Right ventricle myocardium inferior (tissue), 1 donor: ENCODE results near the gene CES3. TPM values are rescaled to one million over a fixed set of nuclear protein-coding genes. Genes with fewer than 3 reads are reported as not detected.
"Not testable (repeated sequence)": the region's sequence is repeated elsewhere in the genome, so short reads cannot be mapped to it uniquely, and the experiment has no call there.

Experiments used
- ATAC-seq: fragments of 200-7000 bp; cut with Tn5 transposase; one replicate; pipeline ENCODE4 v1.9.1; 2020; ENCODE audit warnings: mild to moderate bottlenecking, moderate library complexity
- DNase-seq: peaks from one replicate; pipeline ENCODE4 v3.0.0; 2021; ENCODE audit errors: missing footprints
- intact Hi-C: fragments of 100-400 bp; cut with DNase I; formaldehyde crosslinking; loops from one replicate; pipeline ENCODE4 v1.11.0; 2022
- total RNA-seq: library from RNA; stranded (reverse); fragmentation: NEBNext Ultra II Directional; extraction: Animal tissue kit (Norgen Biotek cat#: 25700); gene quantifications from one replicate; pipeline ENCODE4 v1.2.1, GENCODE V29; 2021
- donor health status: DM: no; HTN: yes; CAD: no; lungs with severe emphysema.

Gene CES3
- total RNA-seq, 1 donor from 2014 or later, result 0.78 TPM

DNA sequence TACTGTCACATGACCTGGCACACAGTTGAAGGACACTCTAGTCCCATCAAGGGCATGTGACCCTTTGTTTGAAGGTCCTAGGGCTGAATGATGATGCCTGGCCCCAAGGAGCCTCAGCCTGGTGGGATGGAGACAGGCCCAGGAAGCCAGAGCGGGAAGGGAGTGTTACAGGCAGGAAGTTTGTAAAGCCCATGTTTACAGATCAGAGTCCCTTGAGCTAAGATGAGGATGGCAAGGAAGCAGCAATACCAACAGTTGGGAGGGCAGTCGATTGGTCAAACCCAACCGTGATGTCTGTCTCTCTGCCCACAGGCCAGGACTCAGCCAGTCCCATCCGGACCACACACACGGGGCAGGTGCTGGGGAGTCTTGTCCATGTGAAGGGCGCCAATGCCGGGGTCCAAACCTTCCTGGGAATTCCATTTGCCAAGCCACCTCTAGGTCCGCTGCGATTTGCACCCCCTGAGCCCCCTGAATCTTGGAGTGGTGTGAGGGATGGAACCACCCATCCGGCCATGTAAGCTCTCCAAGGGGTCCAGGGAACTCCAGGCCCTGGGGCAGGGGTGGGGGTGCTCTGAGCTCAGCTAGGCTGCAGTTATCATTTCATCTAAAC lies 23.2 kb upstream of the CES3 start:
- DNase-seq (no peak), ATAC-seq (no peak)
- intact Hi-C loops, result loop anchor here (5.0 kb wide), 1 partner anchor 36 kb away; no protein-coding TSS in a partner anchor

DNA sequence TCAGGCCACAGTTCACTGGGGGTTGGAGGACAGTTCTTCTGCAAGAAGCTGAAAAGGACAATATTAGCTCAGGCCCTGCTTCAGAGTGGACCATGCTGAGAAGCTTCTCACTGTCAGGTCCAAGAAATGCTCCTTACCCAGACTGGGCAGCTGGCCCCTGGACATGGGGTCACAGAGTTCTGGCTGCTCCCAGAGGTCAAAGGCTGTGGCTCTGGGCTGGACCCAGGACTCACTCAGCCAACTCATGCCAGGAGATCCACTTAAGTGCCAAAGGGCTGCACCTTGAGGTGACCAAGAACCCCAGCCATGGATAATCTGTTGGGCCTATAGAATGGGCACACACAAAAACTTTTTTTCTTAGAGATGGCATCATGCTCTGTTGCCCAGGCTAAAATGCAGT lies 21.7 kb upstream of the CES3 start:
- intact Hi-C loops, result loop anchor here (5.0 kb wide), 1 partner anchor 37 kb away; no protein-coding TSS in a partner anchor

DNA sequence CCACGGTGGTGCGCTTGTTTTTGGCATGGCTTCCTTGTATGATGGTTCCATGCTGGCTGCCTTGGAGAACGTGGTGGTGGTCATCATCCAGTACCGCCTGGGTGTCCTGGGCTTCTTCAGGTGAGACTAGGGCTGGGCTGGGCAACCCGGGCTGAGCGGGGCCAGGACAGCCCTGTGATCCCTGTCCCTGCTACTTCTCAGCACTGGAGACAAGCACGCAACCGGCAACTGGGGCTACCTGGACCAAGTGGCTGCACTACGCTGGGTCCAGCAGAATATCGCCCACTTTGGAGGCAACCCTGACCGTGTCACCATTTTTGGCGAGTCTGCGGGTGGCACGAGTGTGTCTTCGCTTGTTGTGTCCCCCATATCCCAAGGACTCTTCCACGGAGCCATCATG lies 20.8 kb upstream of the CES3 start:
- no peak for ATAC-seq
- intact Hi-C loops, result loop anchor here (10.0 kb wide), 1 partner anchor 455 kb away; the partner anchor contains the start of gene TPPP3
- DNase-seq, result no peak

More for the DNA sequence above, 21.7 kb upstream of the CES3 start:
- DNase-seq (no peak), ATAC-seq (no peak)

DNA sequence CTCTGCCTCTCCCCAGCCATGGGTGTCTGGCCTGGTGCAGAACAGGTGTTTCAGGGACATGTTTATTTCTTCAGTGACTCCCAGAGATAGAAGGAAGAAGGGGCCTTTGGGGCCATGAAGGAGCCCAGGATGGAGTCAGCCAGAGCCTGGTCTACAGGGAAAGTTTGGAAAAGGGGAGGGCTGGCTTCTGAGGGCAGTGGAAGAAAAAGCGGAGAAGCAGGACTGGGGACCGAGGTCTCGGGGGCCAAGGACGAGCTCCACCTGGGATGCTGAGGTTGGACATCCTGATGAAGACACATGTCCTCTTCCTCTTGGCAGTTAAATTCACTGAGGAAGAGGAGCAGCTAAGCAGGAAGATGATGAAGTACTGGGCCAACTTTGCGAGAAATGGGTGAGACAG lies 18.1 kb upstream of the CES3 start:
- intact Hi-C loops, result loop anchor here (10.0 kb wide), 1 partner anchor 452 kb away; the partner anchor contains the start of gene TPPP3
- DNase-seq (no peak), ATAC-seq (no peak)

DNA sequence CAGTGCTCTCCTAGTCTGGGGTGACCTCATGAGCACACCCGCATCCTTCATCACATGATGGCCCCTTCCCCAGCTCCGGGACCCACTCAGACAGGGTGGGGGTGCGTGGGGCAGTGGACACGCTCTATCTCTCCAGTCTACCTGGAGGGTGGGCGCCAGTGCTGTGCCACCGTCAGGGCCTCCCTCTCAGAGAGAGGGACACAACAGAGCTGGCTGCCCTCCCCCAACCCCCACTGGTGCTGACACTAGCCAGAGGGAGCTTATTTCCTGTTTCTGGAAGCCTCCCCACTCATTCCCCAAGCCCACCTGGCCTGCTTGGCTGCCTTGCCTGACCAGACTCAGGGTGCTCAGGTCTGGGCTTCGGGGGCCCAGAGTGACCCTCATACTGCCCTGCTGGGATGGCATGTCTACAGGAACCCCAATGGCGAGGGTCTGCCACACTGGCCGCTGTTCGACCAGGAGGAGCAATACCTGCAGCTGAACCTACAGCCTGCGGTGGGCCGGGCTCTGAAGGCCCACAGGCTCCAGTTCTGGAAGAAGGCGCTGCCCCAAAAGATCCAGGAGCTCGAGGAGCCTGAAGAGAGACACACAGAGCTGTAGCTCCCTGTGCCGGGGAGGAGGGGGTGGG lies 17.5 kb upstream of the CES3 start:
- DNase-seq (no peak), ATAC-seq (no peak)
- intact Hi-C loops, result loop anchor here (10.0 kb wide), 1 partner anchor 451 kb away; the partner anchor contains the start of gene TPPP3

DNA sequence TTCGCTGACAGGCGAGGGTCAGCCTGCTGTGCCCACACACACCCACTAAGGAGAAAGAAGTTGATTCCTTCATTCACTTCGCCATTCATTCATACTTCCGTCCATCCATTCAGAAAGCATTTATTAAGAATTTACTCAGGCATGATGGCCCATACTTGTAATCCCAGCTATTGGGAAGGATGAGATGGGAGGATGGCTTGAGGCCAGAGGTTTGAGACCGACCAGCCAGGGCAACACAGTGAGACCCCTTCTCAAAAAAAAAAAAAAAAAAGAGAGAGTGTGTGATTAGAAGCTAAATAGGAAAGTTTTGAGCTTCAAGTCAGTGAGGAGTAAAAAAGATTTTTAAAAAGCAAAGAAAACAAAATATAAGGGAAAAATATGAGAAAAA lies 17.0 kb upstream of the CES3 start:
- DNase-seq, result no peak
- intact Hi-C loops, result loop anchor here (10.0 kb wide), 1 partner anchor 451 kb away; the partner anchor contains the start of gene TPPP3
- no peak for ATAC-seq

DNA sequence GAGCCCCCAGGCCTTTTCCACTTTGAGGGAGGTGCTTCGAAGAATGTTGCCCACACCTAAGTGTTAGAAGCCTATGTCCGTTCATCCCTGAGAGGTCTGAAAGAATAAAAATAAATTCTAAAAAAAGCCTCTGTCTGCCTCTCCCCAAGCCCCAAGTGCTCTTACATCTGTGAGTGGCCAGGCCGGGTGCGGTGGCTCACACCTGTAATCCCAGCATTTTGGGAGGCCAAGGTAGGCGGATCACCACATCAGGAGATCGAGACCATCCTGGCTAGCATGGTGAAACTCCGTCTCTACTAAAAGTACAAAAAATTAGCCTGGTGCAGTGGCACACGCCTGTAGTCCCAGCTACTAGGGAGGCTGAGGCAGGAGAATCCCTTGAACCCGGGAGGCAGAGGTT lies 16.1 kb upstream of the CES3 start:
- intact Hi-C loops, result loop anchor here (10.0 kb wide), 1 partner anchor 450 kb away; the partner anchor contains the start of gene TPPP3
- ATAC-seq, DNase-seq: not testable (repeated sequence)

DNA sequence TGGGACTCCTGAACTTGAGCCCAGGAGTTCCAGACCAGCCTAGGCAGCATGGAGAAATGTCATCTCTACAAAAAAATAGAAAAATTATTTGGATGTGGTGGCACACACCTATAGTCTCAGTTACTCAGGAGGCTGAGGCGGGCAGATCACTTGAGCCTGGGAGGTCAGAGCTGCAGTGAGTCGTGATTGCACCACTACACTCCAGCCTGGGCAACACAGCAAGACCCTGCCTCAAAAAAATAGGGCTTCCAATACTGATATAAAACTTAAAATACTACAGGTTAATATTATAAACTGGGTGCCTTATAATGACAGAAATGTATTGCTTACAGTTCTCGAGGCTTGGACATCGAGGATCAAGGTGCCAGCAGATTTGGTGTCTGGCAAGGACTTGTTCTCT lies 15.1 kb upstream of the CES3 start:
- ATAC-seq (no peak), DNase-seq (no peak)
- intact Hi-C loops, result loop anchor here (10.0 kb wide), 1 partner anchor 449 kb away; the partner anchor contains the start of gene TPPP3

DNA sequence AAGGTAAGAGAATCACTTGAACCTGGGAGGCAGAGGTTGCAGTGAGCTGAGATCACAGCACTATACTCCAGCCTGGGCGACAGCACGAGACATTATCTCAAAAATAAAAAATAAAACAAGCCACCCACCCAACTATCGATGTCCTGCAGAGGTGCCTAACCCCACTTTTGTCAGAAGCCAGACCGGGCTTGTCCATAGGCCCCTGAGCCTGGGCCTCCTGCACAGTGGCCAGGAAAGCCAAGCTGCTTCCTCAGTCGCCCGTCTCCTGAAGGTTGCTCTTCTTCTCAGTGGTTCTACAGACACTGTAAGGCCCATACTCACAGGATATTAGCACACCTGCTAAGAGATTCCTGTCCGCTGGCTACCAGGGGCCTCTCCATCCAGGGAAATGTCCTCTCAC lies 14.5 kb upstream of the CES3 start:
- intact Hi-C loops, result loop anchor here (10.0 kb wide), 1 partner anchor 448 kb away; the partner anchor contains the start of gene TPPP3

DNA sequence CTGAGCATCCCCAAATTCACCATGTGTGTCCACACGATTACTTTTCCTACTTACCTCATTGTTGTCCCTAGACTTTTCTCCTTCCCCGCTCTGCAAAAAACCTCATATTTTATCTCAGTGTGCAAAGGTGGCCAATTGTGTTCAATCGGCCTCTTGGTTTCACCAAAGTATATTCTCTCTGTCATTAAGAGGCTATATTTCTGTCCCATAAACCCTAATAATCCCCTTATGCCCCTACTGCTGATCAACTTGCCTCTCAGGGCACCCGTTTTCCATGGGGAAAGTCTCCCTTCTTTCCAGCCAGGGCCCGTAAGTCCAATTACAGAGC lies 14.1 kb upstream of the CES3 start:
- ATAC-seq (no peak), DNase-seq (no peak)
- intact Hi-C loops, result loop anchor here (10.0 kb wide), 1 partner anchor 448 kb away; the partner anchor contains the start of gene TPPP3

More for the DNA sequence above, 14.5 kb upstream of the CES3 start:
- ATAC-seq (no peak), DNase-seq (no peak)

DNA sequence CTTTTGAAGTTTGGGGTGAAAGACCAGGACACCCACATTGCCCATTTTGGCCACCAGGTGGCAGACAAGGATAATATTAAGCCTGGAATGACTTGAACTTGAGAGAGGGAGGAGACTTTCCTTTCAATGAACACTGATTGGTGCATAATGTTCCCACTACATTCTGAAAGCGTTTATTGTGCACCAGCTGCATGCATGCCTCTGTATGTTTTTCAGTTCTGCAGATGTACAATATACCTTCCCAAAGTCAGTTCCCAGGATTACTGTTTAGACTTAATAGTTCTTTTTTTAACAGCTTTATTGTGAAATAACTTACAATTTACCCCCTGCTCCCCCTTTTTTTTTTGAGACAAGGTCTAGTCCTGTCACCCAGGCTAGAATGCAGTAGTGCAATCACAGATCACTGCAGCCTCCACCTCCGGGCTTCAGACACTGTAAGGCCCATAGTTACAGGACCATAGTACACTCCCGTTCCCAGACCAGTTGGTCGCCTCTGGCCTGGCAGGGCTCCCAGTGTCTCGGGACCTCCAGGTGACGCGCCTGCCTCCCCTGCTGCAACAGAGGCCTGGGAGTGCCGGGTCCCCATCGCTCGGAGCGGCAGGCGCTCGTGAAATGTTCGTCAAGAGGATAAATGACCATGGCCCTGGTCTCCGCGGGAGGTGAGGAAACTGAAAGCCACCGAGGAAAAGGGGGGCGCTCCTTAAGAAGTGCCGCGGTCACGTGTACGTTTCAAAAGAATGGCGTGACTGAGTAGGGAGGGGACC lies 13.6 kb upstream of the CES3 start:
- peak; percentile 80 for DNase-seq
- intact Hi-C loops, result loop anchor here (10.0 kb wide), 1 partner anchor 447 kb away; the partner anchor contains the start of gene TPPP3
- ATAC-seq, result peak; percentile 74

DNA sequence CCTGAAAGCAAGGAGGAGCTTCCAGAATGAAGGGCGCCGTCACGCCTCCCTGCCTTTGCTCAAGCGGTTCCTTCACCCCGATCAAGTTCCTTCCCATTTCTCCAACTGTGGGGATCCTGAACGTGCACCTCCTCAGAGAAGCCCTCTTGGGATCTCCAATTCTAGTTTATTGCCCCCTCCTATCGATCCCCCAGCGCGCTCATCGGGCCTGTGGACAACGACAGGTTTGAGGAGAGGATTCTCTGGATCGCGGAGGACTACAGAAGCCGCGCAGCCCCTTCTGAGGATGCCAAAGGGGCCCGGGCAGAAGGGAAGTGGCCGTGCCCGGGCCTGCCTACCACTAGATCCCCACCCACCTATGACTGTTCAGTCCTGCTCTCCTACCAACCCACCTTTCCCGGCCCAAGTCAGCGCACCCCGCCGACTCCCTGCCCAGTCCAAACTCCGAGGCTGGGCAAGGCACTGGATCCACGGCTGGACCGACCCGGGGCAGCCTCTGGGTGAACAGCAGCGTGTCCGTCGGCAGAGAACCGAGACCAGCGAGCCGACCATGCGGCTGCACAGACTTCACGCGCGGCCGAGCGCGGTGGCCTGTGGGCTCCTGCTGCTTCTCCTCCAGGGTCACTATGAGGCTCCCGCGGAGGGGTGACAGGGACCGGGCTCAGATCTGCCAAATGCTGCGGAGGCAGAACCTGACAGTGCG lies 12.8 kb upstream of the CES3 start:
- no peak for DNase-seq
- intact Hi-C loops, result loop anchor here (10.0 kb wide), 1 partner anchor 447 kb away; the partner anchor contains the start of gene TPPP3

DNA sequence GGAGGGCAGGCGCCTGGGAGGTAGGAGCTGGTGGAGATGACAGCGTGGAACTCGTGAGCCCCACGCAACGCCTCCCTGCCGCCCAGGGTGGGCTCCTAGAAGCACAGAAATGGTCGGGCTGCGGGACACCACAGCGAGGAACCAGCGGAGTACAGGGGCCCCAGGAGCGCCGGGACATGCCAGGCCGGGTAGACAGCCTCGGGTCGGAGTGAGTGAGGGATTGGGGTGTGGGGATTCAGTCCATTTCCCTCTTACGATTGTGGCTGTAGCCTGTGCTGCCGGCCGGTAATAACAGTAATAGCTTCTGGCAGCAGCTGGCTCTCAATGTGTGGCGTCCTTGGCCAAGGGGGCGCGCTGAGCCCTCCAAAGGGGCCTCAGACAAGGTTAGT lies 12.2 kb upstream of the CES3 start:
- DNase-seq (no peak), ATAC-seq (peak; percentile 7)
- intact Hi-C loops, result loop anchor here (10.0 kb wide), 1 partner anchor 446 kb away; the partner anchor contains the start of gene TPPP3

More for the DNA sequence above, 12.8 kb upstream of the CES3 start:
- ATAC-seq, result peak; percentile 27

DNA sequence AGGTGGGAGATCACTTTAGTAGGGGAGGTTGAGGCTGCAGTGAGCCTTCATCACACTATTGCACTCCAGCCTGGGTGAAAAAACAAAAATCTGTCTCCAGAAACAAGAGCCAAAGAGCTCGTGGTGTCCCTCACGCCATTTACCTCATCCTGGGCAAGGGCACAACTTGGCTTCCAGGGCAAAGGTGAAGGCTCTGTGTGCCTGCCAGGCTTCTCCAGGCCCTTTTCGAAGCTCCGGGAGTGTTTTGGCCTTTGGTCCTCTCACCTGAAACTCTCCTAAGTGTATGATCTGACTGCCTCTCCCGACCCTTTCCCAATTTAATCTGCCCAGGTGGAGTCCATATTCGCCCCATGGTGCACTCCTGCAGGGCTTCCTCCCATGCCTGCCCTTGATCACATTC lies 11.6 kb upstream of the CES3 start:
- DNase-seq (no peak), ATAC-seq (no peak)
- intact Hi-C loops, result loop anchor here (10.0 kb wide), 1 partner anchor 445 kb away; the partner anchor contains the start of gene TPPP3

DNA sequence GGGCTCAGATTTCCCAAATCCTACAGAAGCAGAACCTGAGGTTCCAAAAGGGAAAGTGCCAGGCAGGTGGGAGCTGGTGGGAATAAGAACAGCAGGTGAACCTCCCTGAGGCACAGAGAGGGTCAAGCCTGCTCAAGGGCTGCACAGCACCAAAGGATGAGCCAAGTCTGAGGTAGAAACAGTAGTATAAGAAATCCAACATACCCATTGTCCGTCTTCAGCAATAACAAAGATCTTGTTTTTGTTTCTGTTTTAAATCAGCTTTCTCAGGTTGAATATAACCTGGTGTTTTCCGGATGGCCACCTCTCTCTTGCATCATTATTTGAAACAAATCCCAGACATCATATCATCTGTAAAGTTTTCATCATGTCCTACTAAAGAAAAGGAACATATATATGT lies 10.6 kb upstream of the CES3 start:
- DNase-seq, result no peak
- intact Hi-C loops, result no loop called here

DNA sequence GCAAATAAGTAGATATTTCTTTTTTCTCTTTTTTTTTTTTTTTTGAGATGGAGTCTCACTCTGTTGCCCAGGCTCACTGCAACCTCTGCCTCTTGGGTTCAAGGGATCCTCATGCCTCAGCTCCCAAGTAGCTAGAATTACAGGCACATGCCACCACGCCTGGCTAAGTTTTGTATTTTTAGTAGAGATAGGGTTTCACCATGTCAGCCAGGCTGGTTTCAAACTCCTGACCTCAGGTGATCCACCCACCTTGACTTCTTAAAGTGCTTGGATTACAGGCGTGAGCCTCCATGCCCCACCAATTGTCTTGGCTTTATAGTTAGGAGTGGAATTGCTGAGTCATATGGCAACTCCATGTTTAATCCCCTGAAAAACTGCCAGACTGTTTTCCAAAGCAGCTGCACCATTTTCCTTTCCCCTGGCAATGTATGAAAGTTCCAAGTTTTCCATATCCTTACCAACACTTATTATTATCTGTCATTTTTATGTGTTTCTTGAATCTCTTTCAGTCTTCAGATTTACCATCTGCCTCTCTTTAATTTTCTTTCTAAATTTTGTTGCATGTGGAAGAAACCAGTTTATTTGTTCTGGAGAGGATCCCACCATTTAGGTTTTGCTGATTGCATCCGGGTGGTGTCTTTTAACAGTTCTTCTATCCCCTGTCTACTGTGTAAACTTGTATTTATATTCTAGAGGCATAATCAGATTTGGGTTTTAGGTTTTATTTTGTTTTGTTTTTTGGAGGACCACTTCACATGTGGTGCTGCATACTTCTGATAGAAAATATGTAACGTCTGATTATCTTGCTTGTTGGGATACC lies 9.9 kb upstream of the CES3 start:
- intact Hi-C loops, result no loop called here
- ATAC-seq, result no peak

More for the DNA sequence above, 10.6 kb upstream of the CES3 start:
- no peak for ATAC-seq

DNA sequence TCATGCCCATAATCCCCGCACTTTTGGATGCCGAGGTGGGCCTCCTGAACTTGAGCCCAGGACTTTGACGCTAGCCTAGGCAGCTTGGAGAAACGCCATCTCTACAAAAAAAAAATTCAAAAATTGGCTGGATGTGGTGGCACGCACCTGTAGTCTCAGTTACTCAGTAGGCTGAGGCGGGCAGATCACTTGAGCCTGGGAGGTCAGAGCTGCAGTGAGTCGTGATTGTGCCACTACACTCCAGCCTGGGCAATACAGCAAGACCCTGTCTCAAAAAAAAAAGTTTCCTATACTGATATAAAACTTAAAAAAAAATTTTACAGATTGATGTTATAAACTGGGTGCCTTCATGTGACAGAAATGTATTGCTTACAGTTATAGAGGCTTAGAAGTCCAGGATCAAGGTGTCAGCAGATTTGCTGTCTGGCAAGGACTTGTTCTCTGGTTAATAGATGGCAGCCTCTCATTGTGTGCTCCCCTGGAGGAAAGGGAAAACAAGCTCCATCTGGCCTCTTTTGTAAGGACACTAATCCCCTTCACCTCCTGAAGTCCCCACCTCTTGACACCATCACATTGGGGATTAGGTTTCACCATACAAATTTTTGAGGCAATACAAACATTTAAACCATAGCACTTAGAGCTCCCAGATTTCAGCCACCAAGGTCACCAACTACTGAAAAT lies 8.5 kb upstream of the CES3 start:
- no peak for DNase-seq
- intact Hi-C loops, result no loop called here
- ATAC-seq, result no peak

More for the DNA sequence above, 9.9 kb upstream of the CES3 start:
- DNase-seq, result no peak
